Measurements from ENCODE around the gene HMGCR.
"Not testable (repeated sequence)": the region's sequence is repeated elsewhere in the genome, so short reads cannot be mapped to it uniquely, and the experiment has no call there.

DNA sequence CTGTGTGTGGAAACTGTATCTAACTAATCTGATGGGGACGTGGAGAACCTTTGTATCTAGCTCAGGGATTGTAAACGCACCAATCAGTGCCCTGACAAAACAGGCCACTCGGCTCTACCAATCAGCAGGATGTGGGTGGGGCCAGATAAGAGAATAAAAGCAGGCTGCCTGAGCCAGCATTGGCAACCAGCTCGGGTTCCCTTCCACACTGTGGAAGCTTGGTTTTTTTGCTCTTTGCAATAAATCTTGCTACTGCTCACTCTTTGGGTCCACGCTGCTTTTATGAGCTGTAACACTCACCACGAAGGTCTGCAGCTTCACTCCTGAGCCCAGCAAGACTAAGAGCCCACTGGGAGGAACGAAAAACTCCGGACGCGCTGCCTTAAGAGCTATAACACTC is 2.6 kb upstream of the HMGCR start:
- TF ChIP-seq, protein P1, sequence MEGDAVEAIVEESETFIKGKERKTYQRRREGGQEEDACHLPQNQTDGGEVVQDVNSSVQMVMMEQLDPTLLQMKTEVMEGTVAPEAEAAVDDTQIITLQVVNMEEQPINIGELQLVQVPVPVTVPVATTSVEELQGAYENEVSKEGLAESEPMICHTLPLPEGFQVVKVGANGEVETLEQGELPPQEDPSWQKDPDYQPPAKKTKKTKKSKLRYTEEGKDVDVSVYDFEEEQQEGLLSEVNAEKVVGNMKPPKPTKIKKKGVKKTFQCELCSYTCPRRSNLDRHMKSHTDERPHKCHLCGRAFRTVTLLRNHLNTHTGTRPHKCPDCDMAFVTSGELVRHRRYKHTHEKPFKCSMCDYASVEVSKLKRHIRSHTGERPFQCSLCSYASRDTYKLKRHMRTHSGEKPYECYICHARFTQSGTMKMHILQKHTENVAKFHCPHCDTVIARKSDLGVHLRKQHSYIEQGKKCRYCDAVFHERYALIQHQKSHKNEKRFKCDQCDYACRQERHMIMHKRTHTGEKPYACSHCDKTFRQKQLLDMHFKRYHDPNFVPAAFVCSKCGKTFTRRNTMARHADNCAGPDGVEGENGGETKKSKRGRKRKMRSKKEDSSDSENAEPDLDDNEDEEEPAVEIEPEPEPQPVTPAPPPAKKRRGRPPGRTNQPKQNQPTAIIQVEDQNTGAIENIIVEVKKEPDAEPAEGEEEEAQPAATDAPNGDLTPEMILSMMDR (conservative IDR thresholded peaks at IDR 0.05; ENCODE audit: low read length): not testable (repeated sequence)
- not testable (repeated sequence) for TF ChIP-seq EZH2phosphoT487 (IDR thresholded peaks at IDR 0.05; ENCODE audit: borderline replicate concordance, low read depth, low read length)
